HCT116 (cell line): Measurements from ENCODE around the gene PDE10A.

Source experiments
- EZH2 ChIP-seq: fragments of 200-600 bp; sonication (generic); IDR thresholded peaks from 2 replicates; pipeline ENCODE4 v1.6.1; 2017; ENCODE audit warnings: antibody characterized with exemption, mixed run types
- POLR2A ChIP-seq: IDR thresholded peaks from 2 replicates; pipeline ENCODE4 v1.7.0; 2011; ENCODE audit warnings: borderline replicate concordance; ENCODE audit not compliant: insufficient read depth, insufficient read length; ENCODE audit errors: extremely low read depth
- TF ChIP-seq, protein P1 (sequence below), 3 experiments: fragments of 200-600 bp in 1 of 3; sonication (generic) in 1 of 3; IDR thresholded peaks in 2 of 3; conservative IDR thresholded peaks in 1 of 3; 2 replicates each; pipeline ENCODE4 v1.5.1; 2012 to 2017; ENCODE audit warnings: low read depth in 2 of 3, low read length in 2 of 3, antibody characterized with exemption in 1 of 3, borderline replicate concordance in 1 of 3, control low read depth in 1 of 3, mild to moderate bottlenecking in 1 of 3, mixed read lengths in 1 of 3, mixed run types in 1 of 3, moderate library complexity in 1 of 3; ENCODE audit not compliant: insufficient read depth in 1 of 3
- TF ChIP-seq, protein P2 (sequence below): IDR thresholded peaks from 2 replicates; pipeline ENCODE4 v1.6.1; 2011; ENCODE audit warnings: mild to moderate bottlenecking, low read length, moderate library complexity; ENCODE audit not compliant: insufficient replicate concordance; ENCODE audit errors: extremely low read depth

DNA sequence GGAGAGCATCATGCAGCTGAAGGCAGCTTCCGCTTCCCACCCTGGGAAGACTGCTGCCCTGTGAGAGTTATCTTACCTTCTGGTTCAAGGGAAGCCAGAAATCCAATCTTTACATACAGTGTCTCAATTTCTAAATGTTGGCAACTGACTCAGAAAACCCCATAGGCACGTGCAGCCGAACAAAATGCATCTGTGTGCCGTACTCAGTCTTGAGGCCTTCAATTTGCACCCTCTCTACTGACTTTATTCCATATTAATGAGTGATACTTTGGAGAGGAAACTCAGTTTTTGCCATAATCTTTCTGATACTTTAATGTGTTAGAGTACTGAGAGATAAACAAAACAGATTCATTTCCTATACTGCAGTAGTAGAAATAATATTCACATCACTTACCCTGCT is 181.1 kb downstream of the PDE10A start:
- no peak for TF ChIP-seq POLR2A
- TF ChIP-seq, protein P1, sequence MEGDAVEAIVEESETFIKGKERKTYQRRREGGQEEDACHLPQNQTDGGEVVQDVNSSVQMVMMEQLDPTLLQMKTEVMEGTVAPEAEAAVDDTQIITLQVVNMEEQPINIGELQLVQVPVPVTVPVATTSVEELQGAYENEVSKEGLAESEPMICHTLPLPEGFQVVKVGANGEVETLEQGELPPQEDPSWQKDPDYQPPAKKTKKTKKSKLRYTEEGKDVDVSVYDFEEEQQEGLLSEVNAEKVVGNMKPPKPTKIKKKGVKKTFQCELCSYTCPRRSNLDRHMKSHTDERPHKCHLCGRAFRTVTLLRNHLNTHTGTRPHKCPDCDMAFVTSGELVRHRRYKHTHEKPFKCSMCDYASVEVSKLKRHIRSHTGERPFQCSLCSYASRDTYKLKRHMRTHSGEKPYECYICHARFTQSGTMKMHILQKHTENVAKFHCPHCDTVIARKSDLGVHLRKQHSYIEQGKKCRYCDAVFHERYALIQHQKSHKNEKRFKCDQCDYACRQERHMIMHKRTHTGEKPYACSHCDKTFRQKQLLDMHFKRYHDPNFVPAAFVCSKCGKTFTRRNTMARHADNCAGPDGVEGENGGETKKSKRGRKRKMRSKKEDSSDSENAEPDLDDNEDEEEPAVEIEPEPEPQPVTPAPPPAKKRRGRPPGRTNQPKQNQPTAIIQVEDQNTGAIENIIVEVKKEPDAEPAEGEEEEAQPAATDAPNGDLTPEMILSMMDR (IDR thresholded peaks at IDR 0.05 in 2 of 3, conservative IDR thresholded peaks at IDR 0.05 in 1 of 3; ENCODE audit: borderline replicate concordance in 1 of 3, insufficient read depth in 1 of 3, low read depth in 2 of 3, low read length in 2 of 3) = no peak
- no peak for TF ChIP-seq EZH2
- TF ChIP-seq, protein P2, sequence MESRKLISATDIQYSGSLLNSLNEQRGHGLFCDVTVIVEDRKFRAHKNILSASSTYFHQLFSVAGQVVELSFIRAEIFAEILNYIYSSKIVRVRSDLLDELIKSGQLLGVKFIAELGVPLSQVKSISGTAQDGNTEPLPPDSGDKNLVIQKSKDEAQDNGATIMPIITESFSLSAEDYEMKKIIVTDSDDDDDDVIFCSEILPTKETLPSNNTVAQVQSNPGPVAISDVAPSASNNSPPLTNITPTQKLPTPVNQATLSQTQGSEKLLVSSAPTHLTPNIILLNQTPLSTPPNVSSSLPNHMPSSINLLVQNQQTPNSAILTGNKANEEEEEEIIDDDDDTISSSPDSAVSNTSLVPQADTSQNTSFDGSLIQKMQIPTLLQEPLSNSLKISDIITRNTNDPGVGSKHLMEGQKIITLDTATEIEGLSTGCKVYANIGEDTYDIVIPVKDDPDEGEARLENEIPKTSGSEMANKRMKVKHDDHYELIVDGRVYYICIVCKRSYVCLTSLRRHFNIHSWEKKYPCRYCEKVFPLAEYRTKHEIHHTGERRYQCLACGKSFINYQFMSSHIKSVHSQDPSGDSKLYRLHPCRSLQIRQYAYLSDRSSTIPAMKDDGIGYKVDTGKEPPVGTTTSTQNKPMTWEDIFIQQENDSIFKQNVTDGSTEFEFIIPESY = no peak
